Measurements from ENCODE around the gene UBN1. TPM values are rescaled to one million over a fixed set of nuclear protein-coding genes. Genes with fewer than 3 reads are reported as not detected.

UBN1 gene
- total RNA-seq, 1 donor from 2014 or later: 12.0 TPM

Other genes starting within 250 kb of the UBN1 start
- gene UBALD1, start 232.6 kb upstream of the UBN1 start, total RNA-seq: 12.7 TPM
- gene MGRN1, start 222.7 kb upstream of the UBN1 start, total RNA-seq: 19.2 TPM
- gene NUDT16L1, start 153.9 kb upstream of the UBN1 start, total RNA-seq: 24.2 TPM
- 8.1 TPM for gene ANKS3, start 113.2 kb upstream of the UBN1 start, total RNA-seq
- gene DNAAF8, start 112.9 kb upstream of the UBN1 start, total RNA-seq: 0.28 TPM
- gene ZNF500, start 80.3 kb upstream of the UBN1 start, total RNA-seq: 5.2 TPM
- not detected for gene SEPTIN12, start 59.1 kb upstream of the UBN1 start, total RNA-seq
- gene SMIM22, start 52.1 kb upstream of the UBN1 start, total RNA-seq: 12.9 TPM
- gene ROGDI, start 44.8 kb upstream of the UBN1 start, total RNA-seq: 21.3 TPM
- 49.9 TPM for gene GLYR1, start 193 bp upstream of the UBN1 start, total RNA-seq
- 705 TPM for gene PPL, start 89.7 kb downstream of the UBN1 start, total RNA-seq
- 1.2 TPM for gene SEC14L5, start 110.8 kb downstream of the UBN1 start, total RNA-seq
- 6.0 TPM for gene NAGPA, start 186.5 kb downstream of the UBN1 start, total RNA-seq
- gene C16orf89, start 218.5 kb downstream of the UBN1 start, total RNA-seq: 0.56 TPM
- gene ALG1, start 224.4 kb downstream of the UBN1 start, total RNA-seq: 14.7 TPM